GM12878 (cell line): Measurements from ENCODE around the gene MYO16.

Experiments used
- ZNF217 ChIP-seq: fragments of 450-650 bp; IDR thresholded peaks from 2 replicates; pipeline ENCODE4 v1.6.1; 2017; ENCODE audit warnings: antibody characterized with exemption, mild to moderate bottlenecking
- TF ChIP-seq, protein P1 (sequence below), 3 experiments: IDR thresholded peaks in 2 of 3; conservative IDR thresholded peaks in 1 of 3; 2 replicates each; pipeline ENCODE4 v1.5.1; 2011; ENCODE audit warnings: low read depth in 3 of 3, low read length in 3 of 3, mild to moderate bottlenecking in 3 of 3, control low read depth in 2 of 3, moderate library complexity in 2 of 3, inconsistent platforms in 1 of 3, mixed read lengths in 1 of 3; ENCODE audit not compliant: control insufficient read depth in 2 of 3, insufficient read depth in 1 of 3; ENCODE audit errors: extremely low read depth in 1 of 3

DNA sequence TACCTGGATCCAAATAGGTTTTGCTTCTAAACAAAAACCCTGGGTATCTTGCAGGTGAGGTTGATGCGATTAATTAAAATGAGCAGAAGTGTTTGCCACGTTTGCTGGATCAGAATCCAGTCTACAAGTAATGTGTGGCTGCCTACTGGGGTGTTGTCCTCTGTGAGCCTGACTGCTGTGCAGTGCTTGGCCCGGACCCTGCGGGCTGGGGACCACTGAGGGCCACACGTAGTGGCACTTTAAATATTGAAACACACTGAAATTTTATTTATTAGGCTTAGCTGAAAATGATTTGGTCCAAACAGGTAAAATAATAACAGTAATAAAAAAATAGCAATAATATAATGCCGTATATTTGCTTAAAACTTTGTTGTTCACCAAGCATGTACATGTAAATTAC lies 338.0 kb downstream of the MYO16 start:
- TF ChIP-seq, protein P1, sequence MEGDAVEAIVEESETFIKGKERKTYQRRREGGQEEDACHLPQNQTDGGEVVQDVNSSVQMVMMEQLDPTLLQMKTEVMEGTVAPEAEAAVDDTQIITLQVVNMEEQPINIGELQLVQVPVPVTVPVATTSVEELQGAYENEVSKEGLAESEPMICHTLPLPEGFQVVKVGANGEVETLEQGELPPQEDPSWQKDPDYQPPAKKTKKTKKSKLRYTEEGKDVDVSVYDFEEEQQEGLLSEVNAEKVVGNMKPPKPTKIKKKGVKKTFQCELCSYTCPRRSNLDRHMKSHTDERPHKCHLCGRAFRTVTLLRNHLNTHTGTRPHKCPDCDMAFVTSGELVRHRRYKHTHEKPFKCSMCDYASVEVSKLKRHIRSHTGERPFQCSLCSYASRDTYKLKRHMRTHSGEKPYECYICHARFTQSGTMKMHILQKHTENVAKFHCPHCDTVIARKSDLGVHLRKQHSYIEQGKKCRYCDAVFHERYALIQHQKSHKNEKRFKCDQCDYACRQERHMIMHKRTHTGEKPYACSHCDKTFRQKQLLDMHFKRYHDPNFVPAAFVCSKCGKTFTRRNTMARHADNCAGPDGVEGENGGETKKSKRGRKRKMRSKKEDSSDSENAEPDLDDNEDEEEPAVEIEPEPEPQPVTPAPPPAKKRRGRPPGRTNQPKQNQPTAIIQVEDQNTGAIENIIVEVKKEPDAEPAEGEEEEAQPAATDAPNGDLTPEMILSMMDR (IDR thresholded peaks at IDR 0.05 in 2 of 3, conservative IDR thresholded peaks at IDR 0.05 in 1 of 3; ENCODE audit: control insufficient read depth in 2 of 3, extremely low read depth in 1 of 3, insufficient read depth in 1 of 3, low read depth in 3 of 3, low read length in 3 of 3): no peak
- no peak for TF ChIP-seq ZNF217
